Head of caudate nucleus (tissue), 42 donors: Measurements from ENCODE around the gene ZNF648.

Experiments
- DNase-seq, 42 donors: peaks; one replicate each; pipeline versions ENCODE4 v3.0.0 to v3.0.0-alpha.2; 2020 to 2021; ENCODE audit warnings: mixed read lengths in 7 of 42
- intact Hi-C: fragments of 100-400 bp; cut with DNase I; formaldehyde crosslinking; loops from one replicate; pipeline ENCODE4 v1.15.0; 2022

Gene ZNF648

DNA sequence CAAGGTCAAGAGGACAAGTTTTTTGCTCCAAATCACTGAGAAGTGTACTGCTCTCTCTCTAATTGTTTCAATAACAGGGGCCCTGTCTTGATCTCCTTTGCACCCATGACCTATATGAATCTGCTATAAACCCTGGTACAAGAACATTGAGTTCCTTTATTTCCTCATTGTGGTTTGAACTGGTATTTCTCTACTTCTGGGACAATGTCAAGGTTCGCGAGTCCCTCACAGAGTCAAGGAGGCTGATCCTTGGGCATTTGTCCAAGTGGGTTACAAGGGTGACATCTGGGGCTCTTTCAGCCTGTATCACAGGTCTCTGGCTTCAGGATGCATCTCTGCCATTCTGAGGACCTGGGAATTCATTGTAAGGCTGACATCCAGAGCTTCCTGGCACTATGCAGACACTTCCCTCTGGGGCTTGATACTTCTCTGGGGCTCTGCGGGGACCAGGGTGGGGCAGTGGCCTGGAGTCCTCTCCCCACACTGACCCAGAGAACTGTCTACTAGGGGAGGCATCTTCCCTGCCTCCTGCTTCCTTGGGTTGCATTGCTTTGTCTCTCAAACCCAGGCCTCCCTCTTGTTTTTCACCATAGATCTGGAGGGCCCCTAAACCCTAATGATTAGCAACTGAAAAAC is 22.5 kb upstream of the ZNF648 start:
- peak in 1 of 42 donors; percentile 36 for DNase-seq

DNA sequence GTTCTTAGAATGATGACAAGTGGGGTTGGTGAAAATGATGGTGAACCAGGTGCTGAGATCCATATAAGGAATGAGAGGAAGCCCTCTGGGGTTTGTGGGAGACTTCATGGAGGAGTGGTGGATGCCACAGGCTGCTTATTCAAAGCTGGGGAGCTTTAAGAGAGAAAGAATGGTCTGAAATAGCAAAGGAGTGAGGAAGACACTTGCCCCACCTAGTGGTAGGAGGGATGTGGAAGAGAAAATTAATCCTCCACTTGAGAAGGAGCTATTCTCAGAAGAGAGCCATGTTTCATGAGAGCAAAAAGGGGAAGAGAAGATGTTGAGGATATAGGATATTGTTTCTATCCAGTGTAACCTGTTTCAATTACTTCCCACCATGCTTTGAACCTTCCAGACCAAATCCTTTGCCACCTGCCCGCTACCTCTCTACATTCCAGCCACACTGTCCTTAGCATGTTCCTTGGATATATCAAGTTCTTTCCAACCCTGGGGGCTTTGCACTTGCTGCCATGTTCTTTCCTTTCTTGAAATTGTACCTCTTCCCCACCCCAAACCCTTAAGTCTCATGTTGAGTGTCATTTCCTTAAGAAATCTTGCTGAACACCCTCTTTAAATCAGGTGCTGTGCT is 19.6 kb upstream of the ZNF648 start:
- peak in 21 of 42 donors; percentile 14 to 87 (median 54) for DNase-seq
- intact Hi-C loops: loop anchor here (10.0 kb wide), 2 partner anchors 514 to 606 kb away; no protein-coding TSS in a partner anchor

More for the DNA sequence above, 22.5 kb upstream of the ZNF648 start:
- intact Hi-C loops: loop anchor here (2.0 to 10.0 kb wide), 3 partner anchors 59 to 609 kb away; no protein-coding TSS in a partner anchor

DNA sequence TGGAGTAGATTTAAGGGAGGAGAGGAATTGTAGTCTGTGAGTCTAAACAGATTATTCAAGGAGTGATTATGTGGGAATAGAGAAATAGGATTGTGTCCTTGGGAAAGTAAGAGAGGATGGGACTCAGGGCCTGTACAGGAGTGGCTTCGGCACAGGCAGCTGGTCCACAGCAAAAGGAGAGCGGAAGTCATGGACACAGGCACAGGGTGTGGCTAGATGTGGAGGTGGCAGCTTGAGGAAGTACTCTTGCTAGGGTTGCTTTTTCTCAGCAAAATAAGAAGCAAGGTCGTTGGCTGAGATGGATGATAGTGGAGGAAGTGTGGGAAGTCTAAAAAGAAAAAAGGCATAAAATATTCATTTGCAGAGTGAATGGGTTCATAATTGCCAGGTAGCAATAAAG is 18.5 kb upstream of the ZNF648 start:
- peak in 1 of 42 donors; percentile 18 for DNase-seq
- intact Hi-C loops: loop anchor here (10.0 kb wide), 2 partner anchors 515 to 605 kb away; no protein-coding TSS in a partner anchor

DNA sequence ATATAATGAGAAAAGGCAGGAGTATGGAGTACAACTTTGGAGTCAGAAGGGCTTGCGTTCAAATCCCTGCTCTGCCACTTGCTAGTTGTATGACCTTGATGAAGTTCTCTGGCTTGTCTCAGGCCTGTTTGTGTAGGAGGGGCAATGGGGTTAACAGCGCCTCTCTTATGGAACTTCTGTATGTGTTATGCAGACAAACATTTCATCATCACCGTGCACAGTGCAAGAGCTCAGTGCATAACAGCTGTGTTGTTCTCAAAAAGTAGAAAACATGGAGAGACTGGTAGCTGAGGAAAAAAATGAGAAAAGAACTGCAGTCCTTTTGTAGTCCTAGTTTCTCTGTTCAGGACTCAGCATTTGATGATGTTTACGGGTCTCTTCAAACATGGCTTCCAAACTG is 10.4 kb upstream of the ZNF648 start:
- DNase-seq: no peak
- intact Hi-C loops: no loop called here

DNA sequence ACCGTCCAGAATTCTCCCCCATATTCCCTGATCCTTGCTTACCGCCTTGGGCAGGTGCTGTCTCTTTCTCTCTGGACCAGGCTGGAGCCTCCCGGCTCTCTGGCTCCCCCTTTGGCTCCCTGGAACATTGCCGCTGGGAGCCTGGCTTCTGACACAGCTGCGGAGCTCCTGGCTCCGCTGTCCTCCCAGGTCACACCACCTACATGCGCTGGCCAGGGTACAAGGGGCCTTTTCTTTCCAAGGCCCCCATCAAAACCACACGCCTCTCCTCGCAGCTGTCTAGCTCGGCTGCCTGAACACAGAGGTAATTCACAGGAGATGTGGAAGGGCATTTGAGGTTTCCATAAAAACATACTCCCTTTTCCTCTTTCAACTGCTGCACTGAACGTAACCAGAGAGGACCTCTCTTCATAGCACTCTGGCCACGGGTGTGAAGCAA is 7.5 kb upstream of the ZNF648 start:
- DNase-seq: peak in 40 of 42 donors; percentile 27 to 87 (median 68)
- intact Hi-C loops: no loop called here

DNA sequence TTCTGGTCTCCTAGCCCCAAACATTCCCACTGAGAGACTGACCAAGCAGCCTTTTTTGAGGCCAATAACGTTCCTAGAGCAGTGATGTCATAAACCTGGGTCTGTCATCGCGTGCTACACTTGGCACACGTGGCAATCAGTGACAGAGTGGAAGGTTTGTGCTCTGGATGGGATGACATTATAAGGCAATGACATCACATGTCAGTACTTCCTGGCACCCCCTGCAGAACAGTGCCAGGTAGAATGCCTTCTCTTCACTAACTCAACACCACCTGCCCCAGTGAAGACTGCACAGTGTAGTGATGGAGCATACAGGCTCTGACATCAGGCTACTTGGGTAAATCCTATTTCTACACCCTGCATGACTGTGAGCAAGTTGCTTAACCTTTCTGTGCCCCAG is 5.4 kb upstream of the ZNF648 start:
- DNase-seq: no peak
- intact Hi-C loops: no loop called here

DNA sequence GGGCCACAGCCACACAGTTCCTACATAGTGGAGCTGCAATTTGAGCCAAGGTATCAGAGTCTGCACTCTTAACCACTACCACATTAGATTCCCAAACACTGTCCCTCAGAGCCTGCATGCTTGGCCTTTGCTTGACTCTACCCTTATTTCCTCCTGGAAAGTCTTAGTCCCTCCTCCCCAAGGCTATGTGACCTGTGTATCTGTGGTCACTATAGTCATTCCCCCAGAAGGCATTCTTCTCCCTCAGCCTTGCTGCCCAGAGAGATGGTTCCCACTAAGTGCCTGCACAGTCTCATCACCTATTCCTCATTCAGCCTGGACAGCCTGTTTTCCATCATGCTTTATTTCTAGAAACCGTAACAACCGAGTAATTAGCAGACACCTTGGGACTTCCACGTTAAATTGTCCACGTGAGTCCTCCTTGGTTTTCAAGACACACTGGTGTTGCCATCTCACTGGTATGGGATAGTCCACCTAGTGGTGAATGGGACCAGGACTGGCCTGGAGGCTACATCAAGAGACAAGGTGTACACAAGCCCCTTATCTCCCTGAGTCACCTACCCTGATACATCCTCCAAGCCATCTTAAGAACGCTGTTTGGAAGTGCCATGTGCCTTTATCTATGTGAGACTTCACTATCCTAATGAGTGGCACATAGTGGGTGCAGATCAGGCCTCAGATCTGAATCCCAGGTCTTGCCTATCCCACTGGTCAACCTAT is 3.8 kb upstream of the ZNF648 start:
- DNase-seq: no peak
- intact Hi-C loops: no loop called here

DNA sequence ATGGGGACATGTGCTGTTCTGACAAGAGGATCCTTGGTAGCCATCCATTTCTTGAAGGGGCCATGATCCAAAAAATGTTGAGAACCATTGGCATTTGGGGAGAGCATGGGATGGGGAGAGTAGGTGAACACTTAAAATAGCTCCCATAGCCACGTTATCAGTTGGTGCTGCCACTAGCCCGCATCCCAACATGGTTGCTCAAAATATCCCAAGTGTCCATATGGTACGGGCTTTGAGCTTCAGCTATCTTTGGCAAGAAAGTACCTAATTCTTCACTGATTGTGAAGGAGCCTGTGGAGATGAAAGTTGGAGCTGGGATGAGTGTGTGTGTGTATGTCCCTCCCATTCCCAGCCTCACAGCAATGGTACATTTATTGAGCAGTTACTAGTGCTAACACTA is 3.1 kb upstream of the ZNF648 start:
- no peak for DNase-seq
- intact Hi-C loops: no loop called here

DNA sequence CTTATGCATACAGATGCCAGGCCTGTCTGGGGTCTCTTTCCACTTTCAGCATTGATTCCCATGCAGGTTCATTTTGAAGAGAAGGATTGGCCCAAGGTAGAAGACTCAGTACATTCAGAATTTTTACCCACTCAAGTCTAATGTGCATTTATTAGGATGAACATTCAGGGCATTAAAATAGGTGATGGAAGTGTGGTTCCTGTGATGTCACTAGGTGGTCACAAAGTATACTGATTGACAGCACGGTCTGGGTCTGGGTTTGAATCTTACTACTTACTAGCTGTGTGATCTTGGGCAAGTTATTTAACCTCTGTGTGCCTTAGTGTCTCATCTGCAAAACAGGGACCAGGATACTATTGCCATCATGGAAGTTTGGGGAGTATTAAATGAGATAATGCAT is 711 bp upstream of the ZNF648 start:
- DNase-seq: no peak
- intact Hi-C loops: no loop called here

DNA sequence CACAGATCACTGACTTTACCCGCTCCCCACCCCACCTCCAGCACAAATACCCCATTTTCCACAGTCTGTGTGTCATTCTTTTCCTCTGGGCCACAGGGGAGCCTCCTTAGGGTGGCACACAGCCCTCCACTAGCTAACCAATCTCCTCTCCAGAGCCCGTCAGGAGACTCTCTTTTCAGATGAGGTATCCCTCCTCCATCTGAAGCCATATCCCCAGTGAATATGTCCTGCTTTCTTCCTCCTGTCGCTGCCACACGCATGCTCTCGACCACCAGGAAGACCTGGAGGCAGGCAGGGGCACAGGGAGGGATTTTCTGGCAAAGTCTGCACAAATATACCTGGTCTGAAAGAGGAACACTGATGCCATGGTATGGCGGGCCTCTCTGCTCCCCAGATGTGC is 635 bp downstream of the ZNF648 start:
- intact Hi-C loops: no loop called here
- DNase-seq: no peak

DNA sequence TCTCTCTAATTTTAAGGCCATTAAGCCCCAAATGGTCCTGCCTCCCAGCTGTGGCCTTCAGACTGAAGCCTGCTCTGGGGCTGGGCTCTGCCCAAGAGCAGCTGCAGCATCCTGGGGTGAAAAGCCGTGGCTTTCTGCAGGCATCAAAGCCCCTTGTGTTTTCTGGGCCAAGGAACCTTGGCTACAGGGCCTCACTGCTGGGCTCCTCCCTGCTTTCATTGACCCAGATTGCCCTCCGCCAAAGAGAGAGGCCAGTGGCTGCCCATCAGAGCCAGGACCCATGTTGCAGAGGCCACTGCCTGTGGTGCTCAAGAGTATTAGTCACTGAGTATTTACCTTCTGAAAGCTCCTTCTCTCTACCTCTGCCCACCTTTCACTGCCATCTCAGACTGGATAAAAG is 1.6 kb downstream of the ZNF648 start:
- intact Hi-C loops: no loop called here
- peak in 41 of 42 donors; percentile 10 to 87 (median 64) for DNase-seq

DNA sequence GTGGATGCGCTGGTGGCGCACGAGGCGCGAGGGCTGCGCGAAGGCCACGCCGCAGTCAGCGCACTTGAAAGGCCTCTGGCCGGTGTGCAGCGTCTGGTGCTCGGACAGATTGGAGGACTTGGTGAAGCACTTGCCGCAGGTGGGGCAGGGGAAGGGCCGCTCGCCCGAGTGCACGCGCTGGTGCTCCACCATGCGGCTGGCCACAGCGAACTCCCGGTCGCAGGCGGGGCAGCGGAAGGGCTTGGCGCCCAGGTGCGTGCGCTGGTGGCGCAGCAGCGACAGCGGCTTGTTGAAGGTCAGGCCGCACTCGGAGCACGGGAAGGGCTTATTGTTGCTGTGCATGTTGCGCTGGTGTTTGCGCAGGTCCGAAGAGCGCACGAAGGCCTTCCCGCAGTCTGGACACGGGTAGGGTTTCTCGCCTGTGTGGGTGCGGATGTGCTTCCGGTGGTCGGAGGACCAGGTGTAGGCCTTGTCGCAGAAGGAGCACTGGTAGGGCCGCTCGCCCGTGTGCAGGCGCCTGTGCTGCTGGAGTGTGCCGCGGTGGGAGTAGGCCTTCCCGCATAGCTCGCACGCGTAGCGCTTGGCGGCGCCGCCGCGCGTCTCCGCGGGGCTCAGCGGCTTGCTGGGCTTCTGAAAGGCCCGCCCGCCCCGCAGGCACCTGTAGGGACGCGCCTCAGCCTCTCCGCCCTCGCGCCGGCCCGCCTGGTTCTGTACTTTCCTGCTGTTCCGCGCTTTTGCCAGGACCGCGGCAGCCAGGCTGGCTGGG is 4.7 kb downstream of the ZNF648 start:
- intact Hi-C loops: no loop called here

DNA sequence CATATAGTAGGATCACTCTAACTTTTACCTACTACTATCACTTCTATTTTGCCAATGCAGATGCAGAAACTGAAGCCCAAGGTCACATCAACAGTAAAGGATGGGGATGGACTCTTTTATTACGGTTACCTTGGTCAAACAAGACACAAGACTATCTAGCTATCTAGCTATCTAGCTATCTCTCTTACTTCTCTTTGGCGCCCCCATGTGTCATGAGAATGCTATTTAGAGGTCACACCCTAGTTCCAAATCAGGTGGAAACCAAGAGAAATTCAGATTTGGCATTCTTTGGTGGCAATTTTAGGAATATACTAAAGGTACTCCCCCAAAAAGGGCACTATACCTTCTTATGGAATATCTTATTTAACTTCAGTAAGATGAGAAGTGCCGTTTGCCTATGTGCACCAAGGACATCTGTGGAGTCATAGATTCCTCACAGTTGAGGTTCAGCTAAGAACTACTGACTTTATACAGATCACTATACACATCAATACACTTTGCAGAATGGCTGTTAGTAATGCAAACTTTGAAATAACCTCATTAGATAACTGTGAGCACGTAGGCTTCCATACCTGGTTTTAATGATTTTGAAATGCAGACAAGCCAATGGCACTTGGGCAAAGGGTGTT is 6.7 kb downstream of the ZNF648 start:
- intact Hi-C loops: no loop called here
- peak in 36 of 42 donors; percentile 24 to 88 (median 60) for DNase-seq

More for the DNA sequence above, 4.7 kb downstream of the ZNF648 start:
- no peak for DNase-seq

DNA sequence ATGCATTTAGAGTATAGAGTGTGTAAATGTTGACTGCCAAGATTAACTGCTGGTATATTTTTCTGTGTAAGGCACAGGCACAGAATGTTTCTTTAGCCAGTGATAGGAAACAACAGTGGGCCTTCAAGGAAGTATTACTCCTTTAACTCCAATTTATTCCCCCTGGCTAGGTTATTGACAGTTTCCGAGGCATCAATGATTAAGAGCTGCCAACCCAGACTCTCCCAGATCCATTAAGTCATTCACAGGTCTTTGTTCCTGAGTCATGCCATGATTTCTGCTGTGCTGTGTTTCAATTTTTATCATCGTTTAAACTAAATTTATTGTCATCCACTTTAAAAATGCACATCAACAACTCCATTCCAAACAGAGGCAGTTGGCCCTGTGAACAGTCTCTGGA is 9.2 kb downstream of the ZNF648 start:
- intact Hi-C loops: no loop called here
- DNase-seq: no peak

DNA sequence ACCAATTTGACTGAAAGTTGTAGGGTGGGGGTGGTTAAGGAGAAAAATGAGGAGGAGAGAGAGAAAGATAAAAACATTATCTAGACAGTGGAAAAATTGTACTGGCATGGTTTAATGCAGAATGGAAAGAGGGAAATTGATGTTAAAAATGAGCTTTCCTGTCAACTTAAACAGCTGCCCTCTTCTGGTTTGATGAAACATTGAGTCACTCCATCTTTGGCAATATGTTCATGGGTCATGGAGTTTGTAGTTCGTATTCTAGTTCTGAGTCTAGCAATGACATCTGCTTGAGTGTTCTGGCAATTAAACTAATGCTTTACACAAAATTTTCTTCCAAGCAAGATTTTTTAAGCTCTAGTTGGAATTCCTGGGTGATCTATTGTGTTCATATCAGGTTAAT is 9.6 kb downstream of the ZNF648 start:
- intact Hi-C loops: no loop called here
- DNase-seq: peak in 1 of 42 donors; percentile 18

DNA sequence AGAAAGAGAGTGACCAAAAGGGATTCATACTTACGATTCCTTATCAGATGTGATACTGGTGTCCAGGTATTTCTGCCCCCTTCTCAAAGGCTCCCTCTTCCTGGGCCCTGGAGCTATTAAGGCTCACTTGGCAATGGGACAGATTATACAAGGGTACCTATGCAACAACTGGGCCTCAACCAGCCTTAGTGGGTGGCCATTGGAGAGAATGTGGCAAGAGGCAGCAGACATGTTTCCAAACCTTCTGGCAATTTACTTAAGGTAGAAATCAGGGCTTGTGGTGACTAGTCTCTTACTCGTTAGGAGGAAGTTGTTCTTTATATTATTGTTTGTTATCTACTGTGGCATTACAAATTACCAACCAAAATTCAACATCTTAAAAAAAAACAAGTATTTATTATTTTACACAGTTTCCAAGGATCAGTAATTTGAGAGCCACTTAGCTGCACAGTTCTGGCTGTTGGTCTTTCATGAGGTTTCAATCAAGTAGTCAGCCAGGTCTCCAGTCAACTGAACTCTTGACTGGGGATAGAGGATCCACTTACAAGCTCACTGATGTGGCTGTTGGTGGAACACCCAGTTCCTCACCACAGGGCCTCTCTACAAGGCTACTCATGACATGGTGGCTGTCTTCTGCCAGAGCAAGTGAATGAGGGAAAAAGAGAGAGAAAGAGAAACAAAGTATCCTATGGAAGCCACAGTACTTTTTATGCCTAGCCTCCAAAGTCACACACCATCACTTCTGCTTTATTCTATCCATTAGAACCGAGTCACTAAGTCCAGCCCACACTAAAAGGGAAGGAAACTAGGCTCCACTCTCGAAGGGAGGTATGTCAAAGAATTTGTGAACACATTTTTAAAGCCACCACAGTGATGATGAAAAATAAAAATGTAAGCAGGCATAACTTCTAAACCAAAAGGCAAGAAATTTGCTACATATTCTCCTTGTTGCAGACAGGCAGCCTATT is 10.7 kb downstream of the ZNF648 start:
- DNase-seq: no peak
- intact Hi-C loops: no loop called here

DNA sequence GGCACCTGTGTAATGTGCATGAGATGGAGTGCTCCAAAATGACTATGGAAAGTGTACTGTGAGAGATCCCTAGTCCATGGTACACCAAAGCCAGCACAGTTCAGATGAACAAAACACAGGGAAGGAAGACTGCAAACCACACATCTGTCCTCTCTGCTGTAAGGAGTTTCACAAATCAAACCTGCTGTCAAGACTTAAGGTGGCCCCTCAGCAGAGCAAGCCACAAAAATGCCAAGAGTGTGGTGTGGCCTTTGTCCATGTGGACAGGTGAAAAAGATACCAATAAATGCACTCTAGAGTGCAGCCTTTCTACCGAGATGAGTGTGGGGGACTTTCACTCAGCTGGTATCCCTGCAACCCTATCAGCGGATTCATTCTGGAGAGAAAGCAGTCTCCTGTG is 12.9 kb downstream of the ZNF648 start:
- intact Hi-C loops: no loop called here
- no peak for DNase-seq

DNA sequence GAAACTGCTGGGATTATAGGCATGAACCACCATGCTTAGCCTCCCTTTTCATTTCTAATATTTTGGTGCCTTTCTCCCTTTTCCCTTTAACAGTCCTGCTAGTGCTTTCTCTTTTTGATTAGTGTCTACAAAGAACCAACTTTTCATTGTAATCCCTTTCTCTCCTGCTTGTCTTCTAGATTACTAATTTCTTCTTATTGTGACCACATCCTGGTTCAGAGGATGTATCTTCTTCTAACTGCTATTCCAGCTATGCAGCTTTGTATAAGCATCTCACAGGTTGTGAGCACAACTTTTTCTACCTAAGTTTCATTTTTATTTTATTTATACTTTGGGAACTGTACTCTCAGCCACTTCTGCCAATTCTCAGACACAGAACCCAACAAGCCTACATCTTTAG is 14.7 kb downstream of the ZNF648 start:
- DNase-seq: no peak

More for the DNA sequence above, 14.7 kb downstream of the ZNF648 start:
- intact Hi-C loops: no loop called here
